Heart left ventricle (tissue), 16 donors: ENCODE measurements around the gene FBXW8. TPM values are rescaled to one million over a fixed set of nuclear protein-coding genes. Genes with fewer than 3 reads are reported as not detected.
A peak's percentile ranks its signal among the peaks of the same experiment; 100 is the strongest.

Experiments
- ATAC-seq, 4 donors: fragments of 200-7000 bp; cut with Tn5 transposase; one replicate each; pipeline ENCODE4 v1.9.1; 2020 to 2022; ENCODE audit warnings: moderate library complexity in 4 of 4, mild to moderate bottlenecking in 3 of 4, moderate number of reproducible peaks in 1 of 4
- DNase-seq, 5 donors: peaks; one replicate each; pipeline ENCODE4 v3.0.0-alpha.2; 2020
- H3K27ac ChIP-seq, 12 donors: fragments of 200-600 bp; sonication (generic) in 4 of 12; one replicate each; pipeline versions ENCODE4 v1.5.0 to v1.8.0; 2016 to 2022; ENCODE audit warnings: mild to moderate bottlenecking in 2 of 12
- H3K27me3 ChIP-seq, 9 donors: fragments of 200-600 bp; sonication (generic) in 2 of 9; one replicate each; pipeline versions ENCODE4 v1.5.1 to v1.8.0; 2016 to 2022; ENCODE audit warnings: mild to moderate bottlenecking in 3 of 9
- H3K36me3 ChIP-seq, 9 donors: fragments of 200-600 bp; sonication (generic) in 2 of 9; one replicate each; pipeline versions ENCODE4 v1.5.0 to v1.8.0; 2018 to 2022; ENCODE audit warnings: mild to moderate bottlenecking in 2 of 9
- H3K4me1 ChIP-seq, 12 donors: fragments of 200-600 bp; sonication (generic) in 4 of 12; one replicate each; pipeline versions ENCODE4 v1.5.0 to v1.8.0; 2016 to 2022; ENCODE audit warnings: mild to moderate bottlenecking in 3 of 12
- H3K4me3 ChIP-seq, 12 donors: fragments of 200-600 bp; sonication (generic) in 4 of 12; one replicate each; pipeline versions ENCODE4 v1.5.0 to v1.8.0; 2017 to 2022; ENCODE audit warnings: mild to moderate bottlenecking in 9 of 12, moderate library complexity in 4 of 12
- H3K9me3 ChIP-seq, 12 donors: fragments of 200-600 bp; sonication (generic) in 4 of 12; one replicate each; pipeline versions ENCODE4 v1.5.0 to v1.8.0; 2016 to 2022; ENCODE audit warnings: mild to moderate bottlenecking in 1 of 12
- POLR2A ChIP-seq, 2 donors: fragments of 450-650 bp; IDR thresholded peaks; one replicate each; pipeline ENCODE4 v1.6.1; 2017; ENCODE audit warnings: antibody characterized with exemption in 2 of 2, mild to moderate bottlenecking in 2 of 2, moderate library complexity in 2 of 2
- WGBS, 4 donors: extraction: QIAGEN DNeasy Blood & Tissue Kit in 2 of 4; methylation state at CpG; one replicate each; pipeline versions ENCODE4 v1.1.5 to v1.1.7; 2013 to 2018; 5-methylcytosine and 5-hydroxymethylcytosine counted together
- intact Hi-C, 10 donors: fragments of 100-400 bp; cut with DNase I; formaldehyde crosslinking; loops; one replicate each; pipeline versions ENCODE4 v1.11.1 to v1.14.2; 2022
- polyA plus RNA-seq, 2 donors: library from polyadenylated mRNA; stranded (reverse); fragments of 200-250 nt; gene quantifications; one replicate each; pipeline ENCODE4 v1.2.3, GENCODE V29; 2013
- total RNA-seq, 9 donors: library from RNA; depleted of rRNA in 2 of 9; stranded (reverse); fragments of >200 nt in 2 of 9; fragmentation: NEBNext Ultra II Directional in 3 of 9; extraction: Animal tissue kit (Norgen Biotek cat#: 25700) in 3 of 9; gene quantifications; one replicate each; pipeline versions ENCODE4 v1.1.0 to v1.2.4, GENCODE V29; 2016 to 2023
- TF ChIP-seq, protein P1 (sequence below), 12 donors: fragments of 200-600 bp; sonication (generic) in 4 of 12; IDR thresholded peaks; one replicate each; pipeline versions ENCODE4 v1.5.0 to v1.8.0; 2018 to 2022; ENCODE audit warnings: antibody characterized with exemption in 12 of 12, mild to moderate bottlenecking in 5 of 12
- donor health status: ischemic (EF 13 %, LVEDD 7.1; RV severe dilation, severe dysfunction).
- donor health status: healthy with polysubstance abuse.
- donor health status: DM: no; HTN: yes; CAD: no.
- donor health status: DM: no; HTN: no; CAD: no.
- donor health status: ischemic (EF 25% LVEDD 6.9; RV normal size, moderate dysfunction).
- donor health status: ischemic (EF 25% LVEDD 5.7; RV mildly dilated, moderate dysfunction).
- donor health status: healthy.
- donor health status: DM: yes; HTN: yes; CAD: no.
- donor health status: ischemic (EF 35%, LVEDD 5.7; RV mildly dilated, moderate dysfunction).
- donor health status: nonischemic (EF 11% LVEDD 7.7; RV severe dilation, severe dysfunction).
- donor health status: DM: yes; HTN: yes; CAD: no.
- donor health status: PGD.
- donor health status: ischemic (EF 29% LVEDD 5.4; RV normal size, mild dysfunction).
- donor health status: nonischemic (EF 23%, LVEDD 6.1; RV moderate dilation, normal function).

Gene FBXW8
- total and polyA plus RNA-seq, 11 donors: 2.4 to 9.7 (median 7.0) TPM

DNA sequence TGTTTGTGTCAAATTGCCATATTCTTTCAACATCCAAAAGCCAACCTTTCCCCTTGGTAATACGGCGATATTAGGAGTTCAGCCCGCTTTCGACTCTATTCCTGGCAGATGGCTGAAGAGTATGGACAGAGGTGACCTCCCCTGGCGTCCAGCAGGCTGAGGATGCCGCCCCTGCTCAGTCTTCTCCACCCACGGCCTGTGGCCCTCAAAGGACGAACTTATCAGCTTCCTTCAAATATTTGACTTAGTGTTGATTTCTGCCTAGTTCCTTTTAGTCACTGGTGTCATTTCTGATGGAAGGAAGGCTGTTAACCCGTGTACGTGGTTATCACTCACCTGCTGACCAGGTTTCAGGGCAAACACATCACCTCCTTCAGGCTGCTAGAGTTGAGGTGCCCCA, 123.5 kb downstream of the FBXW8 start:
- intact Hi-C loops: loop anchor here in 2 of 10 donors (5.0 kb wide), 1 partner anchor 63 kb away; the partner anchor contains the start of gene TESC (in 2 of the 2)
- H3K27me3 ChIP-seq: peaks cover 0 to 7% (median 0%) of the 10 kb centered on the region in 9 donors
- 49 to 56% (median 51%) methylated on average over 10 of the region's 10 CpGs for WGBS, 4 donors
- peak in 1 of 5 donors; percentile 9 for DNase-seq
- TF ChIP-seq POLR2A (IDR thresholded peaks at IDR 0.05): no peak
- TF ChIP-seq, protein P1, sequence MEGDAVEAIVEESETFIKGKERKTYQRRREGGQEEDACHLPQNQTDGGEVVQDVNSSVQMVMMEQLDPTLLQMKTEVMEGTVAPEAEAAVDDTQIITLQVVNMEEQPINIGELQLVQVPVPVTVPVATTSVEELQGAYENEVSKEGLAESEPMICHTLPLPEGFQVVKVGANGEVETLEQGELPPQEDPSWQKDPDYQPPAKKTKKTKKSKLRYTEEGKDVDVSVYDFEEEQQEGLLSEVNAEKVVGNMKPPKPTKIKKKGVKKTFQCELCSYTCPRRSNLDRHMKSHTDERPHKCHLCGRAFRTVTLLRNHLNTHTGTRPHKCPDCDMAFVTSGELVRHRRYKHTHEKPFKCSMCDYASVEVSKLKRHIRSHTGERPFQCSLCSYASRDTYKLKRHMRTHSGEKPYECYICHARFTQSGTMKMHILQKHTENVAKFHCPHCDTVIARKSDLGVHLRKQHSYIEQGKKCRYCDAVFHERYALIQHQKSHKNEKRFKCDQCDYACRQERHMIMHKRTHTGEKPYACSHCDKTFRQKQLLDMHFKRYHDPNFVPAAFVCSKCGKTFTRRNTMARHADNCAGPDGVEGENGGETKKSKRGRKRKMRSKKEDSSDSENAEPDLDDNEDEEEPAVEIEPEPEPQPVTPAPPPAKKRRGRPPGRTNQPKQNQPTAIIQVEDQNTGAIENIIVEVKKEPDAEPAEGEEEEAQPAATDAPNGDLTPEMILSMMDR (IDR thresholded peaks at IDR 0.05): no peak
- H3K27ac ChIP-seq: peak overlapping the region in 9 of 12 donors; percentile 18 to 76 (median 45)
- no peak overlapping the region for H3K4me3 ChIP-seq
- no peak for ATAC-seq
- H3K36me3 ChIP-seq: peaks cover 0 to 17% (median 4%) of the 10 kb centered on the region in 9 donors
- H3K9me3 ChIP-seq: no peaks in the 10 kb centered on the region
- peaks cover 0 to 50% (median 22%) of the 10 kb centered on the region in 12 donors for H3K4me1 ChIP-seq

- H3K36me3 ChIP-seq: peaks cover 0 to 13% (median 4%) of the 10 kb centered on the region in 9 donors
- peaks cover 0 to 7% (median 0%) of the 10 kb centered on the region in 9 donors for H3K27me3 ChIP-seq
- no peaks in the 10 kb centered on the region for H3K9me3 ChIP-seq
- no peak overlapping the region for H3K4me3 ChIP-seq
- ATAC-seq (no peak), DNase-seq (peak in 1 of 5 donors; percentile 20)
- peak overlapping the region in 4 of 12 donors; percentile 43 to 76 (median 59) for H3K27ac ChIP-seq
- 68 to 87% (median 76%) methylated on average over 11 to 17 of the region's 17 CpGs for WGBS, 4 donors
- H3K4me1 ChIP-seq: peaks cover 0 to 47% (median 22%) of the 10 kb centered on the region in 12 donors
- intact Hi-C loops: loop anchor here in 2 of 10 donors (5.0 kb wide), 1 partner anchor 63 kb away; the partner anchor contains the start of gene TESC (in 2 of the 2)
- no peak for TF ChIP-seq POLR2A (IDR thresholded peaks at IDR 0.05)
- TF ChIP-seq, protein P1 (IDR thresholded peaks at IDR 0.05): no peak
Measured at GRCh38 chr12:117034701-117035151, 124.0 kb downstream of the FBXW8 start.

- Histone ChIP-seq H3K4me3 (no peak overlapping the region), H3K27ac (peak overlapping the region in 2 of 12 donors; percentile 73 to 76), H3K9me3 (no peaks in the 10 kb centered on the region), H3K36me3 (peaks cover 0 to 7% (median 0%) of the 10 kb centered on the region in 9 donors), H3K4me1 (peaks cover 0 to 46% (median 21%) of the 10 kb centered on the region in 12 donors), H3K27me3 (peaks cover 0 to 7% (median 0%) of the 10 kb centered on the region in 9 donors)
- ATAC-seq (no peak), DNase-seq (peak in 1 of 5 donors; percentile 20)
- WGBS, 4 donors: 64 to 84% (median 75%) methylated on average over 7 to 8 of the region's 8 CpGs
- TF ChIP-seq POLR2A (IDR thresholded peaks at IDR 0.05): no peak
- TF ChIP-seq, protein P1 (IDR thresholded peaks at IDR 0.05): no peak
- intact Hi-C loops: no loop called here
Measured at GRCh38 chr12:117035287-117035686, 124.5 kb downstream of the FBXW8 start.

DNA sequence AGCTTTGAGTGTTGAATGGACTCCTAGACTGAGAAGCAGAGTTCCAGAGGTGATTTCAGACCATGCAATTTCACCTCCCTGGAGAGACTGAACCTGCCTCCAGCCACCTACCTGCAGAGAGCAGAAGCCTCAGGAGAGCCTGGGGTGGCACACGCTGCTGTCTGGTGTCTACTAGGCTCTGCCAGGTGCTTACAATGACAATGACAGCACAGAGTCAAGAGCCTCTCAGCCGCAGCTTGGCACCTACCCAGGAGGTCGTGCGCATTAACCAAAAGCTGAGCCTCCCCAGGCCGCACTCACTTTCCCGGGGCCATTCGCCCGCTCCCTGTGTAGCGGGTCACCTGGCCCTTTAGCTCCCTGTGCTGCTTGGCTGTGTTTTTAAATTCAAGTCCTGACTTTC, 125.3 kb downstream of the FBXW8 start:
- Histone ChIP-seq H3K9me3 (no peaks in the 10 kb centered on the region), H3K4me3 (no peak overlapping the region), H3K36me3 (no peaks in the 10 kb centered on the region), H3K4me1 (peaks cover 0 to 39% (median 19%) of the 10 kb centered on the region in 12 donors), H3K27ac (peak overlapping the region in 2 of 12 donors; percentile 52 to 55), H3K27me3 (peaks cover 0 to 7% (median 0%) of the 10 kb centered on the region in 9 donors)
- peak; percentile 31 to 65 (median 34) for ATAC-seq
- intact Hi-C loops: no loop called here
- no peak for TF ChIP-seq POLR2A (IDR thresholded peaks at IDR 0.05)
- TF ChIP-seq, protein P1 (IDR thresholded peaks at IDR 0.05): no peak
- WGBS, 4 donors: 58 to 70% (median 65%) methylated on average over 8 to 9 of the region's 9 CpGs
- DNase-seq: peak in 2 of 5 donors; percentile 57 to 72
